A172 (cell line): ENCODE results near the gene GGTLC3. TPM values are rescaled to one million over a fixed set of nuclear protein-coding genes. Genes with fewer than 3 reads are reported as not detected.
A peak's percentile ranks its signal among the peaks of the same experiment; 100 is the strongest.
"Not testable (repeated sequence)": the region's sequence is repeated elsewhere in the genome, so short reads cannot be mapped to it uniquely, and the experiment has no call there.

Experiments
- DNase-seq: peaks from one replicate; pipeline ENCODE4 v3.0.0-alpha.2; 2015; ENCODE audit warnings: low spot score
- total RNA-seq: library from RNA; depleted of rRNA; stranded (reverse); fragments of >200 nt; shearing (Covaris generic); gene quantifications from 2 replicates; pipeline ENCODE4 v1.2.3, GENCODE V29; 2014; rRNA removed

Gene GGTLC3
- not detected in 2 replicates for total RNA-seq

GRCh38 chr22:18518061-18518460, at the start of gene GGTLC3:
Gene GGTLC3, minus strand, starts transcription at chr22:18518161. Its CDS starts 264 bp downstream, at chr22:18517897.
- not testable (repeated sequence) for DNase-seq

- DNase-seq, result not testable (repeated sequence)
Measured at GRCh38 chr22:18560099-18560974, 42.4 kb upstream of the GGTLC3 start.

DNA sequence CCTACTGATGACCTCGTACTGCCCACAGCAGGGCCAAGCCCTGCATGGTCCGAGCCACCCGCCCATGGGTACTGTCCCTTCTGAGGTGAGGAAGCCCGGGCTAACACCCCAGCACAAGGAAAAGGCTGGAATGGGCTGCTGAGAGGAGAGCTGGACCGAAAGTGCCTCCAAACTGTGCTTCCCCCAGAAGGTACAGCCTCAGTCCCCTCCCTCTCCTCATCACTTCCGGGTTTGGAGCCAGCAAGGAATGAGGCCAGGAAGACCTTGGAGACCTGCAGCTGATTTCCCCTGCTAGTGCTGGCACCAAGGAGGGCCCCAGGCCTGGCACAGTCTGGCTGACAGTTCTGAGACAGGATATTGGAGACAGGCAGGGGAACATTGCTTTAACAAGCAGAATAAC, 41.0 kb upstream of the GGTLC3 start:
- DNase-seq, result not testable (repeated sequence)

- DNase-seq, result not testable (repeated sequence)
Measured at GRCh38 chr22:18558516-18558915, 40.6 kb upstream of the GGTLC3 start.

DNA sequence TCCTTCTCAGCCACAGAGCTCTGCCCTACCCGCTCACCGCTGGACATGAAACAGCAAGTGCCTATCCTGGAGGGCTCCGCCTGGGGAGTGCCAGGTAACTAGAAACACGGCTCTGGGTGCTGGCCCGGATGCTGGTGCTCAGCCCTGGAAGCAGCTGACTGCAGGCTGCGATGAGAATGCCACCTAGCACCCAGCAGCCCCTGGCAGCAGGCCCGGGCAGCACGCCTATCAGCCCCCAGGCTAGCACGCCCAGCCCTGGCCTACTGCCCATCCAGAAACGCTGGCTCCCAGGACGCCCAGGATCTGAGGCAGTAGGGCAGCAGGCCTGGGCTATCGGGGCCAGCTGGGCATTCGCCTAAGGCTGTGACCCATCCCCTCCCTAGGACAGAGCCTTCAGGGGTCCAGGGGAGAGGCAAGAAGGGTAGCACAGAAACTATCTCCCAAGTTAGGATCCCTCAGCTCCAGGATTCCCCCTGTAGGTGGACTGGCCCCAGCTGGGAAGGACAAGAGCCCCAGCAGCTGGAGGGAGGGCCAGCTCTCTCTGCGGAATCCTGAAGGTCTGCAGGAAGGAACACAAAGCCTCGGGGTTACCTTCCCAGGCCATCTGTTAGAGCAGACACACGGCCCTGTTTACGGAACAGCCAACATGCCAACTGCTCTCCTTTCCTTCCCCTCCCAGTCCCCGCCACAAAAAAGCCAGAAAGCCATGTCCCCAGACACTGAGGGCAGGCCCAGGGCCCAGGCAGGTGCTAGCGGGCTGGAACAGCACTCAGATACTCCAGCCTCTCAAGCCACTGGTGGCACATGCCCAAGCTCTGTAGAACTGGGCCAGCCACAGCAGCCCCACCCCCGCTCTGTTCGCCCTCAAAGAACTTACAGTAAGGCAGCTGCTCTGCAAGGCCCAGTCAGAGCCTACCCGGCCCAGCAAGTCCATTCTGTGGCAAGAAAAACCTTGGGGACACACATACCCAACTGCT, 36.6 kb upstream of the GGTLC3 start:
- DNase-seq, result not testable (repeated sequence)

DNA sequence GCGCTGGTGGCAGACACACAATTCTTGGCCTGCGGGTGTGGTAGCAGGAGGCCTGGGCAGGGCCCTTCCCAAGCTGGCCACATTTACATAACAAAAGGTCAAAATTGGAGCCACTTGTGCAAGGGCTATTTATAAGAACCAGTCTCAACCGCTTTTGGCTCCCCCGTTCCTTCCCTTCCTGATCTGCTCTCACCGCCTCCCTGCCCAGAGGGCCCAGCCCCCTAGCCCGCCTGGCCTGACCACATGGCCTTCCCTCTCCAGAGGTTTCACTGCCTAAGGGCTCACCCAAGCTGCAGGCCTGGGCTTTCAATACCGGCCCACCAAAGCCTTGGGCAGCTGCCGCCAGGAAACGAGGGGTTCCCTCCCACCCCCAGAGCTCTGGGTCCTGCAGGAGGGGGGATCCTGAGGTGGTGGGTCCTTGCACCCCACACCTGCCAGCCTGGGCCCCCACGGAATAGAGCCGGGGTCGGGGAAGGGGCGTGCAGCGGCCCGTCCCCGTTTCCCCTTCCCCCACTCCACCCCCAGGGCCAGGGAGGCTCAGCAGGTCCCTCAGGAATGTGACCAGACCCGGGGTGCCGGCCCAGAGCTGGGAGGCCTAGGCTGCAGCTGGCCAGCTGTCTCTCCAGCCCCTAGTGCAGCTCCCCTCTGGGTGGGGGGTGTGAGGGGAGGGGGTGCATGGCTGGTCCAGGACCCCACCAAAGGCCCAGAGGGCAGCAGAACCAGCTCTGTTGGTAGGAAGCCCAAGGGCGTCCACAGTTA, 35.1 kb upstream of the GGTLC3 start:
- not testable (repeated sequence) for DNase-seq

GRCh38 chr22:18551046-18551445, 33.1 kb upstream of the GGTLC3 start:
- DNase-seq, result not testable (repeated sequence)

GRCh38 chr22:18549458-18550179, 31.7 kb upstream of the GGTLC3 start:
- not testable (repeated sequence) for DNase-seq

GRCh38 chr22:18544615-18545014, 26.7 kb upstream of the GGTLC3 start:
- not testable (repeated sequence) for DNase-seq

- DNase-seq, result not testable (repeated sequence)
Measured at GRCh38 chr22:18543400-18543799, 25.4 kb upstream of the GGTLC3 start.

DNA sequence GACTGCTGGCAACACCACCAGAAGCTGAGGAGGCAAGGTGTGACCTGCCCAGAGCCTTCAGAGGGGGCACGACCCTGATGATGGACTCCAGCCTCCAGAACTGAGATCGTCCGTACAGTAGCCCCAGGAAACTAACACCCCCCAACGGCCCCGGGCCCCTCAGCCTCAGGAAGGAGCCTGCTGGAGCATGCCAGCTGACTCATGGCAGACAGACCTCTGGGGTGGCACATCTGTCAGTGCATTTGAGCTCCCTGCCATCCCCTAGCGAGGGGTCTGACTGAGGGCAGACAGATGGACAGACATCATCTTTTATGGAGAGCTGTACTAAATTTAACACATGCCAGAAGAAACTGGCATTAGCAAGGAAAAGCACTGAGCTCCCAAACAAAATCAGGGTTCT, 22.0 kb upstream of the GGTLC3 start:
- not testable (repeated sequence) for DNase-seq

DNA sequence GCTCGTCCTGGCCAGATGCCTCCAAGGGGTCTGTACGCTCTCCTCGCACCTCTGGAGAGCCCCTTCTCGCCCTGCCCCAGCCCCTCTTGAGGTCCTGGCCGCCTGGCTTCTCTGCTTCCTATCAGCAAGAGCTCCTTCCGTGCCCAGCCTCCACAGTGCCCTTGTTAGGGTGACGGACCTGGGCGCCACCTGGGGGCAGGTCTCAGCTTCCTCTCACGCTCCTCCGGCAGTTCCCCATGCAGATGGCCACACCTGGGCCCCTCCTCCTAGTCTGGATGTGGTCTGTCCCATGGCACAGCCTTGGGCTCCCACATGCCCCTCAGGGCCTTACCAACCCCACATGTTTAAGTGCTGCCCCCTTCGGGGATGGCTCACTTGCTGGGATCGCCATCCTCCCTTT, 16.4 kb upstream of the GGTLC3 start:
- not testable (repeated sequence) for DNase-seq

- not testable (repeated sequence) for DNase-seq
Measured at GRCh38 chr22:18533633-18534032, 15.7 kb upstream of the GGTLC3 start.

DNA sequence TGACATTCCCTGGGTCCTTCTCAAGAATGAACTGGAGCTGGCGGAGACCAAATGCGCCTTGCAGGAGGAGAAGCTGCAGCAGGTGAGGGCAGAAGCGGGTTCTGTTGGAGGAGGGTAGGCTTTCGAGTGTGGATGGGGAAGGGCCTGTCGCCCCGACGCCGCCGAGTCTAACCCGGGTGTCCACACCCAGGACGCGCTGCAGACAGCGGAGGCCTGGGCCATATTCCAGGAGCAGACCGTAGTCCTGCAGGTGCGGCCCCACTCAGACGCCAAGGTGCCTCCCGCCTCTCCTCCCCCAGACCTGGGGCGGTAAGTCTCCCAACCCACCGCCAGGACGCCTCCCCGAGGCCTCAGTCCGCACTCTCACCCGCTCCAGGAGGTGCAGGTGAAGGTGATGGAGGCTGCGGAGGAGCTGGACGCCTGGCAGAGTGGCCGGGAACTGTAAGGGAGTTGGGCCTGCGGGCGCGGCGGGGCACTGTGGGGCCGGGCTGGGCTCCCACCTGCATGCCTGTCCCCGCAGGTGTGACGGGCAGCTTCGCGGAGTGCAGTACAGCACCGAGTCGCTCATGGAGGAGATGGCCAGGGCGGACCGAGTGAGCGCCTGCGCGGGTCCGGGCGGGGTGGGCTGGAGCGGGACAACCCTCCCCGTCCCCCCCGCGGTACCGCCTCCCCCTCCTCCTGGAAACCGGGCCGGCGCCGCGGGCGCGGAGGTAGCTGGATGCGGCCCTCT, 11.6 kb upstream of the GGTLC3 start:
- not testable (repeated sequence) for DNase-seq

DNA sequence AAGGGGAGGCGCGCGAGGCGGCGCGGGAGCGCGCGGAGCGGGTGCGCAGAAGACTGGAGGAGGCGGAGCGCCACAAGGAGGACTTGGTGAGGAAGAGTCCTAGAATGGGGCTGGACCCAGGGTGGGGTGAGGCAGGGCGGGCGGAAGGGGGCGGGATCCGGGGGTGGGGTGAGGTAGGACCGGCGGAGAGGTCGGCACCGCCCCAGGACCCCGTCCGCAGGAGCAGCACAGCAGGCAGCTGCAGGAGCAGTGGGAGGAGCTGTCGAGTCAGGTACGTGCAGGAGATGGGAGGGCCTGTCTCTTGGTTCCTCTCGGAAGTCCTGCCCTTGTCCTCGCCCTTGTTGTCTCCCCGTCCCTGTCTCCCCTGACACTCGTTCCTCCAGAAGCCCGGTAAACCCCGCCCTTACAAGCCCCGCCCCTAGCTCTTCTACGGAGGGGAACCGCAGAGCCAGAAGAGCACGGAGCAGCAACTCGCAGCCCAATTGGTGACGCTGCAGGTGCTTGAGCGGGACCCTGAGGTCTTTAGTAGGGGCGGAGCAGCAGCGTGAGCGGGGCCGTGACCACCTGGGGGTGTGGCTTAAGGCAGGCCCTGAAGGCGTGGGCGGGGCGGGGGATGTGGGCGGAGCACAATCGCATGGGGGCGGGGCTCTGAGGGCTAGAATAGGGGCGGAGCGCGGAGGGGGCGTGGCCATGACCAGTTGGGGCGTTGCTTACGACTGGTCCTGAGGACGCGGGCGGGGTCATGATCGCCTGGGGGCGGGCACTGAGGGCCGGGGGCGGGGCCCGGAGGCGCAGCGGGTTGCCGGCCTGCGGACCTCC, 10.8 kb upstream of the GGTLC3 start:
- peak; percentile 9 for DNase-seq

- not testable (repeated sequence) for DNase-seq
Measured at GRCh38 chr22:18527752-18528596, 10.0 kb upstream of the GGTLC3 start, which contains the start of gene TMEM191B. Gene TMEM191B, plus strand, starts transcription at chr22:18527802. Its CDS starts 179 bp downstream, at chr22:18527981.

GRCh38 chr22:18523328-18523727, 5.4 kb upstream of the GGTLC3 start:
- DNase-seq, result not testable (repeated sequence)

DNA sequence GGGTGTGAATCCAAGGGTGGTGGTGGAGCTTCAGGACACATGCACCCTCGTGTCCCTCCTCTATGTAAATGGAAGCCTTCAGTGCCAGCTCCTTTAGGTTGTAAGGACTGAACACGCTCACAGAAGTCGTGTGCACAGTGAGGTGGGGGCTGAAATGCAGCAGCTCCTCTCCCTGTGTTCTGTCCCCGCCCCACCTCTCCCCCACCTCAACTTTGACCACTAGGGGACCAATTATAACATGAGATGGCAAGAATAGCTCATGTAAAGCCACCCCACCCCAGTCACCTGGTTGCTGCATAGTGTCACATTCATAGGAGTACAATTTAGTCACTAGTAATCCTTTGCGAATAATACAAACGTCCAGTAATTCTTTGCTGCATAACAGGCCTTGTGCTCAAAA, 4.8 kb upstream of the GGTLC3 start:
- DNase-seq, result not testable (repeated sequence)
